HL-60 (cell line): ENCODE results near the gene NSUN7.

Experiments
- DNase-seq, 2 experiments: peaks; one replicate each; pipeline ENCODE4 v3.0.0-alpha.2; 2010 to 2020; ENCODE audit warnings: low read depth in 1 of 2, low spot score in 1 of 2
- H3K27ac ChIP-seq: fragments of 250-450 bp; sonication (Bioruptor Pico); replicated peaks from 2 replicates; pipeline ENCODE4 v1.5.1; 2020; ENCODE audit warnings: mild to moderate bottlenecking, moderate library complexity
- H3K27me3 ChIP-seq: fragments of 250-450 bp; sonication (Bioruptor Pico); 2 replicates; pipeline ENCODE4 v1.5.1; 2021; ENCODE audit warnings: mild to moderate bottlenecking, moderate library complexity; ENCODE audit not compliant: insufficient read depth, poor library complexity, severe bottlenecking
- H3K4me3 ChIP-seq: replicated peaks from 2 replicates; pipeline ENCODE4 v1.5.1; 2011; ENCODE audit warnings: mild to moderate bottlenecking, control low read depth, low read length; ENCODE audit not compliant: insufficient read depth
- CTCF ChIP-seq: IDR thresholded peaks from one replicate; pipeline ENCODE4 v1.5.1; 2011; ENCODE audit warnings: low read length, control low read depth, inconsistent platforms; ENCODE audit not compliant: insufficient read depth
- GABPA ChIP-seq: IDR thresholded peaks from 2 replicates; pipeline ENCODE4 v1.6.1; 2012; ENCODE audit warnings: low read depth
- POLR2AphosphoS5 ChIP-seq: IDR thresholded peaks from 2 replicates; pipeline ENCODE4 v1.6.1; 2012; ENCODE audit warnings: low read depth
- REST ChIP-seq: IDR thresholded peaks from 2 replicates; pipeline ENCODE4 v1.6.1; 2012; ENCODE audit warnings: low read depth; ENCODE audit not compliant: insufficient replicate concordance
- SPI1 ChIP-seq: IDR thresholded peaks from 2 replicates; pipeline ENCODE4 v1.6.1; 2012; ENCODE audit warnings: low read depth, mild to moderate bottlenecking, borderline replicate concordance

Gene NSUN7

GRCh38 chr4:40843696-40844095 lies 93.9 kb downstream of the NSUN7 start:
- H3K27me3 ChIP-seq: no peaks in the 10 kb centered on the region
- no peak overlapping the region for H3K27ac ChIP-seq
- TF ChIP-seq SPI1 (no peak), CTCF (peak; percentile 27), POLR2AphosphoS5 (no peak)
- DNase-seq: peak; percentile 28 to 48
- H3K4me3 ChIP-seq: no peak overlapping the region

DNA sequence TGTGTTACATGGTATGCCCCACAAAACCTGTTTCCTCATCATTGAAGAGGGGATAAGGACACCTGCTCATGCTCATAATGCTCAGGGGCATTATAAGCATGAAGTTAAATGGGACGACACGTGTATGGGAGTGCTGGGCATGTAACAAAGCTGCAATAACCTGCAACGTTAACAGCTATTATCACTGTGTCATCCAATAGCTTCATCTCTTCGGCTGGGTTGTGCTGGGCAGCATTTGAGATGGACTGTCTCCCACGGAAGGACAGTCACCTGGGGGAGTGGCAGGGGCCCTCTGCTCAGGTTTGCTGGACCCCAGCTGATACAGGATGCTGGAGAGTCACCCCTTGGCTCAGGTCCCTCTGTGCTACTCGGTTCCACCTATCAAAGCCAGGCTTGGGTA lies 94.5 kb downstream of the NSUN7 start:
- Histone ChIP-seq H3K27me3 (no peaks in the 10 kb centered on the region), H3K4me3 (no peak overlapping the region), H3K27ac (no peak overlapping the region)
- no peak for DNase-seq
- TF ChIP-seq GABPA (no peak), REST (no peak), POLR2AphosphoS5 (no peak), CTCF (no peak)

DNA sequence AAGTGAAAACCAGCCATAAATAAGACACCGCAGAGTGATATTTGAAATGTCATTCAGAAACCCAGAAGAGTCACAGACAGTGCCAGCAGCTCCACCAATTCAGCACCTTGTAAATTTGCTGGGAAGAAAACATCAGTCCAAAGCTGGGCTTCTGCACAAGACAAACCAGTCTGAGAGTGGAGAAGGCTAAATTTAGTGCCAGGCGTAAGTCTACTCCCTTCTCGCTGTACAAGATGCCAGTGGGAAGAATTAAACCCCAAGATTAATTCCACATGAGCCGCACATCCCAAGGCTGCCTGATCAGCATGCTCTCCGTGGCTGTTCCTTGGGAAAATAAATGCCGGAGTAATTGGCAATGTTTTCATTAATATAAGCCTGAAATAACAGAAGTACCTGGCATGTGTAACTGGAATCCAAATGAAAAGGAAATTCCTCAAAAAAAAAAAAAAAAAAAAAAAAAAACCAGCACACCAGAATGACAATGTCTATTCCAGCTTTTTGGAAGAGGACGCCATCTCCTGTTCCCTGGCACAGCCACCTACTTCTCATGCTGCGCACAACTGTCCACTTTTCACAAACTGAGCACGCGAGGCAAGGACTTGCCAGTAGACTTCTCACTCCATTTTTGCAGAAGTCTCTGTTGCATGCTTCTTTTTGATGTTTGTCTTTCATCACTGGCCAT lies 95.5 kb downstream of the NSUN7 start:
- H3K27ac ChIP-seq: no peak overlapping the region
- no peak for DNase-seq
- no peaks in the 10 kb centered on the region for H3K27me3 ChIP-seq
- no peak overlapping the region for H3K4me3 ChIP-seq
- no peak for TF ChIP-seq CTCF
- TF ChIP-seq REST: no peak
- TF ChIP-seq POLR2AphosphoS5: no peak
- TF ChIP-seq GABPA: no peak
- TF ChIP-seq SPI1: no peak

DNA sequence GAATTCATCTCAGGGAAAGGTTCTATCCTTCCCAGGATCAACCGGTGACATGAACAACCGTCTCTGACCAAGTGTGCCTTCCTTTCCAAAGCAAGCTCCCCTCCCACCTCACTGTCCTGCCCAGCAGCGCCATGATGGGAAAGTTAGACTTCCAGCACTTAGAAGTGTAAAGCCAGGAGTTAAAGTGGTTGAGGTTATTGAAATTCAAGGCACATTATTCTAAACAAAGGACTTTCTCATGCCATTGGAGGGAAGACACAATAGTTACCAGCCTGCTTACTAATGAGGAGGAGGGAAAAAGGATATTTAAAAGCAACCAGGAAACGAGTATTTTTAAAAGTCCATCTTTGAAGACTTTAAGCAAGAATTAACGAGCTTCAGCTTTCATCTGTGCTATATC lies 96.8 kb downstream of the NSUN7 start:
- H3K4me3 ChIP-seq: no peak overlapping the region
- no peak for TF ChIP-seq CTCF
- TF ChIP-seq GABPA: no peak
- no peak for TF ChIP-seq POLR2AphosphoS5
- TF ChIP-seq REST: no peak
- TF ChIP-seq SPI1: no peak
- no peak overlapping the region for H3K27ac ChIP-seq
- no peak for DNase-seq
- no peaks in the 10 kb centered on the region for H3K27me3 ChIP-seq
